Lower lobe of right lung (tissue), 2 donors: ENCODE data around the gene PCLO. TPM values are rescaled to one million over a fixed set of nuclear protein-coding genes. Genes with fewer than 3 reads are reported as not detected.

Experiments used
- ATAC-seq, 2 donors: fragments of 200-7000 bp; cut with Tn5 transposase; one replicate each; pipeline ENCODE4 v1.9.1; 2020 to 2022; ENCODE audit warnings: mild to moderate bottlenecking in 2 of 2, moderate library complexity in 2 of 2
- DNase-seq: peaks from one replicate; pipeline ENCODE4 v3.0.0-alpha.2; 2020
- H3K27ac ChIP-seq: fragments of 200-600 bp; one replicate; pipeline ENCODE4 v1.8.0; 2022
- H3K27me3 ChIP-seq: fragments of 200-600 bp; one replicate; pipeline ENCODE4 v1.8.0; 2022; ENCODE audit warnings: low read depth
- H3K36me3 ChIP-seq: fragments of 200-600 bp; one replicate; pipeline ENCODE4 v1.8.0; 2022; ENCODE audit warnings: mild to moderate bottlenecking
- H3K4me1 ChIP-seq: fragments of 200-600 bp; one replicate; pipeline ENCODE4 v1.8.0; 2022
- H3K4me3 ChIP-seq: fragments of 200-600 bp; one replicate; pipeline ENCODE4 v1.8.0; 2022; ENCODE audit warnings: mild to moderate bottlenecking
- H3K9me3 ChIP-seq: fragments of 200-600 bp; one replicate; pipeline ENCODE4 v1.8.0; 2022
- intact Hi-C: fragments of 100-400 bp; cut with DNase I; formaldehyde crosslinking; loops from one replicate; pipeline ENCODE4 v1.11.0; 2022
- total RNA-seq: library from RNA; stranded (reverse); fragmentation: NEBNext Ultra II Directional; extraction: Animal tissue kit (Norgen Biotek cat#: 25700); gene quantifications from one replicate; pipeline ENCODE4 v1.2.1, GENCODE V29; 2021
- TF ChIP-seq, protein P1 (sequence below): fragments of 200-600 bp; IDR thresholded peaks from one replicate; pipeline ENCODE4 v1.8.0; 2022; ENCODE audit warnings: antibody characterized with exemption, mild to moderate bottlenecking
- donor health status: DM: no; HTN: yes; CAD: no; lungs with severe emphysema.

The PCLO gene
- total RNA-seq, 1 donor from 2014 or later: 2.9 TPM

- peak in 1 of 2 donors; percentile 69 for ATAC-seq
- Histone ChIP-seq H3K36me3 (no peaks in the 10 kb centered on the region), H3K4me1 (no peaks in the 10 kb centered on the region), H3K4me3 (no peak overlapping the region), H3K27me3 (no peaks in the 10 kb centered on the region), H3K27ac (no peak overlapping the region), H3K9me3 (no peaks in the 10 kb centered on the region)
- TF ChIP-seq, protein P1, sequence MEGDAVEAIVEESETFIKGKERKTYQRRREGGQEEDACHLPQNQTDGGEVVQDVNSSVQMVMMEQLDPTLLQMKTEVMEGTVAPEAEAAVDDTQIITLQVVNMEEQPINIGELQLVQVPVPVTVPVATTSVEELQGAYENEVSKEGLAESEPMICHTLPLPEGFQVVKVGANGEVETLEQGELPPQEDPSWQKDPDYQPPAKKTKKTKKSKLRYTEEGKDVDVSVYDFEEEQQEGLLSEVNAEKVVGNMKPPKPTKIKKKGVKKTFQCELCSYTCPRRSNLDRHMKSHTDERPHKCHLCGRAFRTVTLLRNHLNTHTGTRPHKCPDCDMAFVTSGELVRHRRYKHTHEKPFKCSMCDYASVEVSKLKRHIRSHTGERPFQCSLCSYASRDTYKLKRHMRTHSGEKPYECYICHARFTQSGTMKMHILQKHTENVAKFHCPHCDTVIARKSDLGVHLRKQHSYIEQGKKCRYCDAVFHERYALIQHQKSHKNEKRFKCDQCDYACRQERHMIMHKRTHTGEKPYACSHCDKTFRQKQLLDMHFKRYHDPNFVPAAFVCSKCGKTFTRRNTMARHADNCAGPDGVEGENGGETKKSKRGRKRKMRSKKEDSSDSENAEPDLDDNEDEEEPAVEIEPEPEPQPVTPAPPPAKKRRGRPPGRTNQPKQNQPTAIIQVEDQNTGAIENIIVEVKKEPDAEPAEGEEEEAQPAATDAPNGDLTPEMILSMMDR: peak; percentile 52
- DNase-seq: no peak
- intact Hi-C loops: no loop called here
Measured at GRCh38 chr7:82810558-82811259, 352.0 kb downstream of the PCLO start.

DNA sequence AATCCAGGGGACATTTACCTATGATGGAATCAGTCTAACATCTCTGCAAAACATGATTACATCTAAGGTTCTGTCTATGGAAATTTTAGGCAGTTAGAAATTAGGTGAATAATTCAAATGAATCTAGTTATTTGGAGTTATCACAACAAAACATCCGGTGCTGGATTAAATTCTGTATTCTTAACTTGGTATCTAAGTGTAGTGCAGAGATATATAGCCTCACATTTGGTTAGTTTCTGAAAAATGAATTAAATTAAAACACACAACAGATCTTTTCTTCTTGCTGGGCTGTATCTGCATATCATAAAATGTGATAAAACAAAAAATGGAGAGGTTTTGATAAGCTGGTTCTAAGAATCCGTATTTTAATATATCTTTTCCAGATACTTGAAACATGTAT, 354.1 kb downstream of the PCLO start:
- Histone ChIP-seq H3K4me3 (no peak overlapping the region), H3K27ac (no peak overlapping the region), H3K36me3 (no peaks in the 10 kb centered on the region), H3K27me3 (no peaks in the 10 kb centered on the region), H3K9me3 (no peaks in the 10 kb centered on the region), H3K4me1 (no peaks in the 10 kb centered on the region)
- no peak for ATAC-seq
- intact Hi-C loops: no loop called here
- DNase-seq: no peak
- TF ChIP-seq, protein P1: no peak

DNA sequence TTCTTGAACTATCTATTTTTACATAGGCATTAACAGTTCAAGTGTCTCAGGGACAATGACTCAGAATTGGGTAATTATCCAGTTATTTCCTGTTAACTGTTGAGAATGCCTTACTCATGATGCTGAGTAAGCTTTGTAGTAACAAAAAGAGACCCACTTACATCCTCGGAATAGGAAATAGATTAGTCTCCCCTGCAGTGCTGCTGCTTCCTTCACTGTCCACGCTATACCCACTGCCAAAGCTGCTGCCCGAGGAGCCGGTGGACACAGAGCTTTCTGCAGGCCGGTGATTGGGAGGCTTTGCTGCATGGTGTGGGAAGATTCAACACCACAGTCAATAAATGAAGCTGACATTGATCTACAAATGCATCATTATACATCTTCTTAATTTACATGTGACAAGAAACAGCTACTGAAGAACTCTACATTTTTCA, 357.1 kb downstream of the PCLO start:
- ATAC-seq: no peak
- no peaks in the 10 kb centered on the region for H3K9me3 ChIP-seq
- TF ChIP-seq, protein P1: no peak
- H3K4me1 ChIP-seq: no peaks in the 10 kb centered on the region
- H3K27me3 ChIP-seq: no peaks in the 10 kb centered on the region
- no peak for DNase-seq
- H3K4me3 ChIP-seq: no peak overlapping the region
- intact Hi-C loops: no loop called here
- H3K36me3 ChIP-seq: no peaks in the 10 kb centered on the region
- H3K27ac ChIP-seq: no peak overlapping the region

DNA sequence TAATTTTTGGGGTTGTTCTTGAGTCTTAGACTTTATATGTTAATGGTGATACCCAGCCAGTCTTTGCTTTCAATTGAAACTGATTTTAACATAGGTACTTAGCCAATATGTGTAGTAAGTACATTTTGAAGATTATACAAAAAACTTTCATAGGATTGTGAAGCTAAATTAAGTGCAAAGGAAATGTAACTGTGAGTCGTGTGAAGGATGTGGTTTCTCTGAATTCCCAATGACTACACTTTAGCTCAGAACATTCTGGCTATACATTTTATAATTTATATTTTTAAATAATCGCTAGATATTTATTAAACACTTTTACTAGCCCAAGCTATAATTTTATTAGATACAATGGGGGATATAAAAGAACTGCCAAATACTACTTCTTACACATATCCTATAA, 359.3 kb downstream of the PCLO start:
- Histone ChIP-seq H3K9me3 (no peaks in the 10 kb centered on the region), H3K4me3 (no peak overlapping the region), H3K27ac (no peak overlapping the region), H3K4me1 (no peaks in the 10 kb centered on the region), H3K36me3 (no peaks in the 10 kb centered on the region), H3K27me3 (no peaks in the 10 kb centered on the region)
- DNase-seq (no peak), ATAC-seq (no peak)
- TF ChIP-seq, protein P1: no peak
- intact Hi-C loops: no loop called here

- Histone ChIP-seq H3K27me3 (no peaks in the 10 kb centered on the region), H3K27ac (no peak overlapping the region), H3K4me1 (no peaks in the 10 kb centered on the region), H3K4me3 (no peak overlapping the region), H3K9me3 (no peaks in the 10 kb centered on the region), H3K36me3 (no peaks in the 10 kb centered on the region)
- TF ChIP-seq, protein P1: no peak
- intact Hi-C loops: no loop called here
- ATAC-seq (no peak), DNase-seq (no peak)
Measured at GRCh38 chr7:82789883-82790609, 372.6 kb downstream of the PCLO start.
